OCI-LY7 (cell line): ENCODE data around the gene UBXN2A.

Experiments
- CTCF ChIP-seq: fragments of 200-600 bp; sonication (generic); conservative IDR thresholded peaks from 2 replicates; pipeline ENCODE4 v1.5.1; 2014; ENCODE audit warnings: mild to moderate bottlenecking, antibody characterized with exemption, low read length, moderate library complexity, mixed read lengths
- EZH2phosphoT487 ChIP-seq: fragments of 200-600 bp; sonication (generic); IDR thresholded peaks from 2 replicates; pipeline ENCODE4 v1.6.1; 2018; ENCODE audit warnings: low read depth, borderline replicate concordance, mild to moderate bottlenecking, mixed run types, antibody characterized with exemption, low read length, moderate library complexity, mixed read lengths

- TF ChIP-seq CTCF, result no peak
- no peak for TF ChIP-seq EZH2phosphoT487
Measured at GRCh38 chr2:24046599-24046929, 106.3 kb downstream of the UBXN2A start.
